ENCODE results near the gene SYT12.
A peak's percentile ranks its signal among the peaks of the same experiment; 100 is the strongest.

Gene SYT12

DNA sequence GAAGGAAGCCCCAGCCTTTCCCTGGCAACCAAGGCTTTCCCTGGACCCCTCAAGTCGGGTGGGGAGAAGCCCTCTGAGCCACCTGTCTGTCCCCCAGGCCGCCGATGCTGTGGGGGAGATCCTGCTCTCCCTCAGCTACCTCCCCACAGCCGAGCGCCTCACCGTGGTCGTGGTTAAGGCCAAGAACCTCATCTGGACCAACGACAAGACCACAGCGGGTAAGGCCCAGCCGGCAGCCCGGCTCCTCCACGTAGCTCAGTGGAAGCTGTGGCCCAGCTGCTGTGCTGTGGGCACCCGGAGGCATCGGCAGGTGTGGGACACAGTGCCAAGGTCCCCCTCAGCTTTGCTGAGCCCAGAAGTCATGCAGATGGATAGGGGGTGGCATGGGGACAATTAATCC lies 21.6 kb downstream of the SYT12 start:
- TF ChIP-seq, protein P1, sequence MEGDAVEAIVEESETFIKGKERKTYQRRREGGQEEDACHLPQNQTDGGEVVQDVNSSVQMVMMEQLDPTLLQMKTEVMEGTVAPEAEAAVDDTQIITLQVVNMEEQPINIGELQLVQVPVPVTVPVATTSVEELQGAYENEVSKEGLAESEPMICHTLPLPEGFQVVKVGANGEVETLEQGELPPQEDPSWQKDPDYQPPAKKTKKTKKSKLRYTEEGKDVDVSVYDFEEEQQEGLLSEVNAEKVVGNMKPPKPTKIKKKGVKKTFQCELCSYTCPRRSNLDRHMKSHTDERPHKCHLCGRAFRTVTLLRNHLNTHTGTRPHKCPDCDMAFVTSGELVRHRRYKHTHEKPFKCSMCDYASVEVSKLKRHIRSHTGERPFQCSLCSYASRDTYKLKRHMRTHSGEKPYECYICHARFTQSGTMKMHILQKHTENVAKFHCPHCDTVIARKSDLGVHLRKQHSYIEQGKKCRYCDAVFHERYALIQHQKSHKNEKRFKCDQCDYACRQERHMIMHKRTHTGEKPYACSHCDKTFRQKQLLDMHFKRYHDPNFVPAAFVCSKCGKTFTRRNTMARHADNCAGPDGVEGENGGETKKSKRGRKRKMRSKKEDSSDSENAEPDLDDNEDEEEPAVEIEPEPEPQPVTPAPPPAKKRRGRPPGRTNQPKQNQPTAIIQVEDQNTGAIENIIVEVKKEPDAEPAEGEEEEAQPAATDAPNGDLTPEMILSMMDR (IDR thresholded peaks at IDR 0.05; ENCODE audit: low read depth, low read length, missing control alignments): peak; percentile 18
- H3K4me3 ChIP-seq (ENCODE audit: low read depth, low read length): no peak overlapping the region
- in situ Hi-C loops (cut with HindIII; ENCODE audit: low sequenced_read_pairs): loop anchor here (5.0 kb wide), 1 partner anchor 68 kb away; no protein-coding TSS in a partner anchor
- no peak for DNase-seq (ENCODE audit: low read depth)

DNA sequence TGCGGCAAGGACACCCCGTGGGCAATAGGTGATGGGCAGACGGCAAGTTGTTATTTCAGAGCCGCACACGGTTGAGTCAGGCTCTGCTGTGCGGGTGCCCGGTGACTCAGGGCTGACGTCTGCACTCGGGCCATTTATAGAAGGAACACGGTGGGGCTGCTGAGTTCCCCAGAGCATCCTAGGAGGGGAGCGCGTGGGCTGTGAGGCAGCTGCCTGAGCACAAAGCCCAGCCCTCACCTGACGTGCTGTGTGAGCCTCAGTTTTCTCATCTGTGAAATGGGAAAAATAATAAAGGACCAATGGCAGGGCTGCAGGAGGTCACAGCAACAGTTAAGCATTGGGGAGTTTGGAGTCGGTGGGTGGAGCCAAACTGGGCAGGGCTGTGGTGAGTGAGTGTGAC lies 22.4 kb downstream of the SYT12 start:
- DNase-seq (ENCODE audit: low read depth): peak; percentile 76
- TF ChIP-seq, protein P1 (IDR thresholded peaks at IDR 0.05; ENCODE audit: low read depth, low read length, missing control alignments): peak; percentile 25
- H3K4me3 ChIP-seq (ENCODE audit: low read depth, low read length): no peak overlapping the region
- in situ Hi-C loops (cut with HindIII; ENCODE audit: low sequenced_read_pairs): no loop called here

DNA sequence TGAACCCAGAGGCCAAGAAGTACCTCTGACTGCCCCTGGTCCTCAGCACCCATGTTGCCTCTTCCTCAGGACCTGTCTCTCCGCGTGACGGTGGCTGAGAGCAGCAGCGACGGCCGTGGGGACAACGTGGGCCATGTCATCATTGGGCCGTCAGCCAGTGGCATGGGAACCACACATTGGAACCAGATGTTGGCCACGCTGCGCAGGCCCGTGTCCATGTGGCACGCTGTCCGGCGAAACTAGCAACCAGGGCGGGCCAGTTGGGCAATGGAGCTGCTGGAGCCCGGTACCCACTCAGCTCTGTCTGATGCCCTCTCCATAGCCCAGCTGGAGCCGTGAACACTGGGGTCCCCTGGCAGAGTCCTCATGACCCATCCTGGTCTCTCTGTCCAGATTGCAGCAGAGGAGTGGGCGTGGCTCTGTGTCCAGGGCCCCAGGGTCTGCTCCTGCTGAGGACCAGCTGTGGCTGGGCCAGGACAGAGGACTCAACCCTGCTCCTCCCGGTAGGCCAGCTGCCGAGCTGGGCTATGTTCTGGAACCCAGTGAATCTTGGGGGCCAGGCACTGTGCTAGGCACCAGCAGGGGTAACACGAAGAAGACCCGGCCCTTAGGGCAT lies 25.7 kb downstream of the SYT12 start:
- in situ Hi-C loops (cut with HindIII; ENCODE audit: low sequenced_read_pairs): no loop called here
- no peak for DNase-seq (ENCODE audit: low read depth)
- no peak overlapping the region for H3K4me3 ChIP-seq (ENCODE audit: low read depth, low read length)
- TF ChIP-seq, protein P1 (IDR thresholded peaks at IDR 0.05; ENCODE audit: low read depth, low read length, missing control alignments): no peak

DNA sequence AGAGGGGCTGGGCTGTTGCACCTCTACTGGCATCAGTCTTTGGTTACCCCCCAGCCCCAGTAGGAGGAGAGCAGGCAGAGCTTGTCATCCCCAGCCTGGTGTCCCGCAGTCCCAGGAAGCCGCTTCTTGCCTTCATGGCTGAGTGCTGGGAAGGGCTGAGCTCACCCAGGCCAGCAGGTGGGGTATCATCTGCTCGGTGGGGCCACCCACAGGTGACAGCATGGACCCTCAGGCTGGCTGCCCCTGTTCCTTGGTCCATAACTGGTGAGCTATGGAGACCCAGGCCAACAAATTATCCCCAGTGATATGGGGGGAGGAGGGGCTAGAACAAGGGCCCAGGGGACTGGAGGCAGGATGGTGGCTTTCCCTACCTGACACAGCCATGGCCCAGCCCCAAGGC lies 27.2 kb downstream of the SYT12 start:
- TF ChIP-seq, protein P1 (IDR thresholded peaks at IDR 0.05; ENCODE audit: low read depth, low read length, missing control alignments): no peak
- no peak for DNase-seq (ENCODE audit: low read depth)
- in situ Hi-C loops (cut with HindIII; ENCODE audit: low sequenced_read_pairs): no loop called here
- no peak overlapping the region for H3K4me3 ChIP-seq (ENCODE audit: low read depth, low read length)

DNA sequence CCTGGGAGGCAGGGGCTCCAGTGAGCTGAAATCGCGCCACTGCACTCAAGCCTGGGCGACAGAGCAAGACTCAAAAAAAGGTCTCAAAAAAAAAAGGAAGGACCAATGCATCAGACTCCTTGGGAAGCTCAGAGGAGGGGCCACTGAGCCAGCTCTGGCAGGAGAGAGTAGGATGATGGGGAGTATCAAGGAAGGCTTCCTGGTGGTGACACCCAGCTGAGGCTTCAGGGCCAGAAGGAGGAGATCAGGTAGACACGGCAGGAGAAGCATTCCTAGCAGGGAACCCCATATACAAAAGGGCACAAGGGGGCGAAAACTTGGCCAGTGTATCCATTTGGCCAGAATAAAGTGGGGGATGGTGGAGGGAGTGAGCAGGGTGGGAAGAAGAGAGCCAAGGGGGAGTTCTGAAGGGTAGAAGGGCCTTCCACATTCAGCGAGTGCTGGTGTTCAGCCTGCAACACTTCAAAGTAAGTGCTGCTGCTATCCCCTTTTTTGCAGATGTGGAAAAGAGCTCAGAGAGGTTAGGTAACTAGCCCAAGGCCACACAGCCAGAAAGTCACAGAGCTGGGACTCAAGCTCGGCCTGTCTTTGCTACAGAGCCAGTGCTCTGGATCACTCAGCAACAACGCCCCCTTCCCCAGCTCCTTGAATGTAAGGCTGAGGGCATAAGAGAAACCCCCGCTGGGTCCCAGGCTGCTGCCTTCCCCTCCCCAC lies 28.4 kb downstream of the SYT12 start:
- H3K4me3 ChIP-seq (ENCODE audit: low read depth, low read length): no peak overlapping the region
- DNase-seq (ENCODE audit: low read depth): no peak
- TF ChIP-seq, protein P1 (IDR thresholded peaks at IDR 0.05; ENCODE audit: low read depth, low read length, missing control alignments): no peak
- in situ Hi-C loops (cut with HindIII; ENCODE audit: low sequenced_read_pairs): no loop called here

DNA sequence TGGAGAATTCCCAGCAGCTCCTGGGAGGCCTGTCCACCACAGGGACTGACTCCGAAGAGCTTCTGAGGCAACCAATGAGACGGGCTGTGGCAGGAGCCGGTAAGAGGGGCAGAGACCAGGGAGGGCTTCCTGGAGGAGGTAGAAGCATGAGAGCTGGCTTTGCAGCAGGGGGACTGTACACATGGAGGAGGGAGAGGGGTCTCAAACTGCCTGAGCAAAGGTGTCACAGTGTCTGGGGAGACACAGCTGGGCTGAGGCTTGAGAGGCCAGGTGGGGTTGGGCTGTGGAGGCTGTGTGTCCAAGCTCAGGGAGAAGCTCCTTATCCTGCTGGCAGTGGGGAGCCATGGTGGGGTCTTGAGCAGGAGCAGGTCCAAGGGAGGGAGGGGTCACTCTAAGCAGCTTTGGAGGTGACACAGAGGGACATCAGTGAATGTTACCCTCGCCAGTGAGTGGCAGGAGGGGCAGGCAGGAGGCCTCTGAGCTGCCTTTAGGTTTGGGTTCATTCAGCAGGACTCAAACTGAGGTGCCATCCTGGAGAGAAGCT lies 29.1 kb downstream of the SYT12 start:
- in situ Hi-C loops (cut with HindIII; ENCODE audit: low sequenced_read_pairs): no loop called here
- no peak for DNase-seq (ENCODE audit: low read depth)
- no peak overlapping the region for H3K4me3 ChIP-seq (ENCODE audit: low read depth, low read length)
- TF ChIP-seq, protein P1 (IDR thresholded peaks at IDR 0.05; ENCODE audit: low read depth, low read length, missing control alignments): no peak
